HL-60 (cell line): Measurements from ENCODE around the gene PTPN11.

Source experiments
- DNase-seq, 2 experiments: peaks; one replicate each; pipeline ENCODE4 v3.0.0-alpha.2; 2010 to 2020; ENCODE audit warnings: low read depth in 1 of 2, low spot score in 1 of 2
- H3K27ac ChIP-seq: fragments of 250-450 bp; sonication (Bioruptor Pico); replicated peaks from 2 replicates; pipeline ENCODE4 v1.5.1; 2020; ENCODE audit warnings: mild to moderate bottlenecking, moderate library complexity
- H3K27me3 ChIP-seq: fragments of 250-450 bp; sonication (Bioruptor Pico); 2 replicates; pipeline ENCODE4 v1.5.1; 2021; ENCODE audit warnings: mild to moderate bottlenecking, moderate library complexity; ENCODE audit not compliant: insufficient read depth, poor library complexity, severe bottlenecking
- H3K4me3 ChIP-seq: replicated peaks from 2 replicates; pipeline ENCODE4 v1.5.1; 2011; ENCODE audit warnings: mild to moderate bottlenecking, control low read depth, low read length; ENCODE audit not compliant: insufficient read depth
- CTCF ChIP-seq: IDR thresholded peaks from one replicate; pipeline ENCODE4 v1.5.1; 2011; ENCODE audit warnings: low read length, control low read depth, inconsistent platforms; ENCODE audit not compliant: insufficient read depth
- GABPA ChIP-seq: IDR thresholded peaks from 2 replicates; pipeline ENCODE4 v1.6.1; 2012; ENCODE audit warnings: low read depth
- POLR2AphosphoS5 ChIP-seq: IDR thresholded peaks from 2 replicates; pipeline ENCODE4 v1.6.1; 2012; ENCODE audit warnings: low read depth
- REST ChIP-seq: IDR thresholded peaks from 2 replicates; pipeline ENCODE4 v1.6.1; 2012; ENCODE audit warnings: low read depth; ENCODE audit not compliant: insufficient replicate concordance
- SPI1 ChIP-seq: IDR thresholded peaks from 2 replicates; pipeline ENCODE4 v1.6.1; 2012; ENCODE audit warnings: low read depth, mild to moderate bottlenecking, borderline replicate concordance

The PTPN11 gene

DNA sequence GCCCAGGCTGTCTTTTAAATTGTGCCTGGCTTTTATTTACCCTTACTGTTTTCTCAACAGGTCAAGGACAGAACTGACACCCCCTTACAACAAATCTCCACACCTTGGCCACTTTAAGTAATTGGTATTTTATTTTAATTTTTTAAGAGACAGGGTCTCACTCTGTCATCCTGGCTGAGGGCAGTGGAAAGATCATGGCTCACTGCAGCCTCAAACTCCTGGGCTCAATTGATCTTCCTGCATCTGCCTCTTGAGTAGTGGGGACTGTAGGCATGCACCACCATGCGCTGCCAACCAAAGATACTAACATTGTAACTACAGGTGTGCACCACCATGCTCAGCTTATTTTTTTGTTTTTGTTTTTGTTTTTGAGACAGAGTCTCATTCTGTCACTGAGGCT, 109.8 kb downstream of the PTPN11 start:
- no peaks in the 10 kb centered on the region for H3K27me3 ChIP-seq
- DNase-seq: no peak
- H3K4me3 ChIP-seq: no peak overlapping the region
- no peak for TF ChIP-seq CTCF
- TF ChIP-seq POLR2AphosphoS5: no peak
- TF ChIP-seq REST: no peak
- no peak for TF ChIP-seq GABPA
- TF ChIP-seq SPI1: no peak
- H3K27ac ChIP-seq: no peak overlapping the region

GRCh38 chr12:112530941-112531340, 112.2 kb downstream of the PTPN11 start:
- TF ChIP-seq SPI1 (no peak), POLR2AphosphoS5 (no peak)
- no peak for DNase-seq
- Histone ChIP-seq H3K4me3 (no peak overlapping the region), H3K27ac (no peak overlapping the region), H3K27me3 (no peaks in the 10 kb centered on the region)

GRCh38 chr12:112532106-112532505, 113.4 kb downstream of the PTPN11 start:
- H3K27me3 ChIP-seq: no peaks in the 10 kb centered on the region
- no peak overlapping the region for H3K4me3 ChIP-seq
- H3K27ac ChIP-seq: no peak overlapping the region
- TF ChIP-seq CTCF (no peak), GABPA (no peak), SPI1 (no peak), REST (no peak), POLR2AphosphoS5 (no peak)
- DNase-seq: no peak

GRCh38 chr12:112533528-112533927, 114.8 kb downstream of the PTPN11 start:
- no peak for DNase-seq
- TF ChIP-seq SPI1 (no peak), POLR2AphosphoS5 (no peak), CTCF (no peak), GABPA (no peak), REST (no peak)
- no peak overlapping the region for H3K27ac ChIP-seq
- H3K4me3 ChIP-seq: no peak overlapping the region
- no peaks in the 10 kb centered on the region for H3K27me3 ChIP-seq
